Breast epithelium (tissue), 4 donors: ENCODE results near the gene DNMT3A. TPM values are rescaled to one million over a fixed set of nuclear protein-coding genes. Genes with fewer than 3 reads are reported as not detected.
A peak's percentile ranks its signal among the peaks of the same experiment; 100 is the strongest.

Source experiments
- DNase-seq, 2 donors: peaks; one replicate each; pipeline ENCODE4 v3.0.0-alpha.2; 2019; ENCODE audit warnings: low spot score in 2 of 2
- H3K27ac ChIP-seq, 2 donors: fragments of 200-600 bp; sonication (generic) in 1 of 2; one replicate each; pipeline ENCODE4 v1.5.1; 2016 to 2019; ENCODE audit warnings: mild to moderate bottlenecking in 1 of 2
- H3K27me3 ChIP-seq, 2 donors: fragments of 200-600 bp; sonication (generic) in 1 of 2; one replicate each; pipeline versions ENCODE4 v1.5.1 to v1.6.0; 2017 to 2019; ENCODE audit warnings: control low read depth in 1 of 2, mild to moderate bottlenecking in 1 of 2
- H3K36me3 ChIP-seq: fragments of 200-600 bp; one replicate; pipeline ENCODE4 v1.5.1; 2019
- H3K4me1 ChIP-seq, 2 donors: fragments of 200-600 bp; sonication (generic); one replicate each; pipeline ENCODE4 v1.5.1; 2016 to 2019; ENCODE audit warnings: control low read depth in 1 of 2
- H3K4me3 ChIP-seq, 3 donors: fragments of 200-600 bp; sonication (generic); 1 replicate in 2 of 3; 2 replicates in 1 of 3; pipeline ENCODE4 v1.5.1; 2016 to 2019; ENCODE audit warnings: mild to moderate bottlenecking in 3 of 3, moderate library complexity in 2 of 3
- H3K9me3 ChIP-seq, 2 donors: fragments of 200-600 bp; sonication (generic) in 1 of 2; one replicate each; pipeline ENCODE4 v1.5.1; 2016 to 2019; ENCODE audit warnings: control low read depth in 1 of 2
- POLR2A ChIP-seq: fragments of 450-650 bp; IDR thresholded peaks from one replicate; pipeline ENCODE4 v1.6.1; 2016; ENCODE audit warnings: antibody characterized with exemption, mild to moderate bottlenecking, moderate library complexity
- POLR2AphosphoS5 ChIP-seq, 3 donors: sonication (generic); formaldehyde crosslinking; IDR thresholded peaks; one replicate each; pipeline ENCODE4 v1.6.1; 2017; ENCODE audit warnings: antibody characterized with exemption in 3 of 3
- intact Hi-C: fragments of 100-400 bp; cut with DNase I; formaldehyde crosslinking; loops from one replicate; pipeline ENCODE4 v1.15.1; 2023; ENCODE audit warnings: low total_unique reads
- total RNA-seq, 3 donors: library from RNA; depleted of rRNA; stranded (reverse); fragments of >200 nt; gene quantifications; one replicate each; pipeline ENCODE4 v1.1.0, GENCODE V29; 2016
- TF ChIP-seq, protein P1 (sequence below), 3 donors: fragments of 450-650 bp; IDR thresholded peaks; one replicate each; pipeline ENCODE4 v1.5.1; 2016 to 2017; ENCODE audit warnings: antibody characterized with exemption in 3 of 3, mild to moderate bottlenecking in 3 of 3, moderate library complexity in 3 of 3

The DNMT3A gene
- total RNA-seq, 3 donors from 2014 or later = 8.2 to 21.7 (median 20.0) TPM

DNA sequence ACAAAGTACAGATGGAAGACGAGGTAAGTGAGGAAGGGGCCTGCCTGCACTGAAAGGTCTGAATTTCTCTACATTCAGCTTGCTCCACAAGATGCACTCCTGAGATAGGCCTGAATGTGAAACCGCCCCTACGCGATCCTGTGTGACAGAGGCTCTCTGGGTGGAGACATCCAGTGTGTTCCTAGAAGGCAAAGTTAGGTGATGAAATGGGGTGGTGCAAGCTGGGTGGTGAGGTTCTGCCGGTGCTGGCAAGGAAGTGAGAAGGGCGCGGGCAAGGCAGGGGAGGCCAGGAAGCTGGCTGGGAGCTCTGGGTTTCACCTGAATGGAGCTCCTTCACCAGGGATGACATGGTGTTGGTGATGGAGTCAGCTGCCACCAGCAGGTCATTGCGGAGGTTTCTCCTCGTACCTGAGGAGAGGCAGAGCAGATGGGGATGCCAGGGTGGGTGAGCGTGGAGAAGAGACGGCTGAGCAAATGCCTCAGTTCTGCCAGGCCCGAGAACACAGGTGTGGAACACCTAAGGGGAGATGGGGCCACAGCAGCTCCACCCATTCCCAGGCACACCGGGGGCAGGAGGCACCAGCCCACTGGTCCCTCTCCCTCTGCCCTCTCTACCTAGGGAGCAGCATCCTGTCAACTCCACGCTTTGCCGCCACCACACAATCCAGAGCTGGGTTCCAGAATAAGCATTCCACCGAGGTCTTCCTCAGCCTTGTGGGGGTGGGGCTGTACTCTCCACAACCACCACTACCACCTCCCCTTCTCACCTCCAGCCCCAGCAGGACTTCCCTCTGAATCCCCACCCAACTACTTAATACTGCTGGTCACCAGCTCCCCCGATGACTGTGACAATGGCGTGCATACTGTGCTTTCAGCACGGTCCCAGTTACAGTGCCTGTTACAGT lies 45.5 kb upstream of the DNMT3A start:
- Histone ChIP-seq H3K4me1 (no peaks in the 10 kb centered on the region), H3K4me3 (no peak overlapping the region), H3K27ac (no peak overlapping the region), H3K36me3 (no peaks in the 10 kb centered on the region), H3K9me3 (no peaks in the 10 kb centered on the region), H3K27me3 (no peaks in the 10 kb centered on the region)
- intact Hi-C loops = no loop called here
- TF ChIP-seq POLR2A = no peak
- TF ChIP-seq, protein P1, sequence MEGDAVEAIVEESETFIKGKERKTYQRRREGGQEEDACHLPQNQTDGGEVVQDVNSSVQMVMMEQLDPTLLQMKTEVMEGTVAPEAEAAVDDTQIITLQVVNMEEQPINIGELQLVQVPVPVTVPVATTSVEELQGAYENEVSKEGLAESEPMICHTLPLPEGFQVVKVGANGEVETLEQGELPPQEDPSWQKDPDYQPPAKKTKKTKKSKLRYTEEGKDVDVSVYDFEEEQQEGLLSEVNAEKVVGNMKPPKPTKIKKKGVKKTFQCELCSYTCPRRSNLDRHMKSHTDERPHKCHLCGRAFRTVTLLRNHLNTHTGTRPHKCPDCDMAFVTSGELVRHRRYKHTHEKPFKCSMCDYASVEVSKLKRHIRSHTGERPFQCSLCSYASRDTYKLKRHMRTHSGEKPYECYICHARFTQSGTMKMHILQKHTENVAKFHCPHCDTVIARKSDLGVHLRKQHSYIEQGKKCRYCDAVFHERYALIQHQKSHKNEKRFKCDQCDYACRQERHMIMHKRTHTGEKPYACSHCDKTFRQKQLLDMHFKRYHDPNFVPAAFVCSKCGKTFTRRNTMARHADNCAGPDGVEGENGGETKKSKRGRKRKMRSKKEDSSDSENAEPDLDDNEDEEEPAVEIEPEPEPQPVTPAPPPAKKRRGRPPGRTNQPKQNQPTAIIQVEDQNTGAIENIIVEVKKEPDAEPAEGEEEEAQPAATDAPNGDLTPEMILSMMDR (IDR thresholded peaks at IDR 0.05) = no peak
- no peak for TF ChIP-seq POLR2AphosphoS5 (IDR thresholded peaks at IDR 0.05)
- no peak for DNase-seq

DNA sequence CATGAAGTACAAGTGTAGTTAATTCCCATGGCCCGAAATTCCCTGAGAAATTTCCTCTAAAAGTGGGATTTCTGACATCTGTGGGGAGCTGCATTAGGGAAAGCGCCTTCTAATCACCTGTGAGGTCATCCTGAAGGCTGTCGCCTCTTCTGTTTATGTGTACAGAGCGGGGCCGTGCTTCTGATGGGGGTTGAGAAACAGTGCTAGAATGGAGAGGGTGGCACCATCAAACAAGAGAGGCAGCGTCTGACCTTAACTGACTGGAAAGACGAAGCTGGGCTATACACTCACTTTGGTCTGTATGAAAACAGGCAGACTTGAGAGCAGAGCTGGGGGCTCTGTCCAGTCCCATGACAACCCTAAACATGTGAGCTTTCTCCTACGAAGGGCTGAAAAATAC lies 44.2 kb upstream of the DNMT3A start:
- DNase-seq = no peak
- H3K9me3 ChIP-seq = no peaks in the 10 kb centered on the region
- no peak for TF ChIP-seq POLR2AphosphoS5 (IDR thresholded peaks at IDR 0.05)
- TF ChIP-seq, protein P1 (IDR thresholded peaks at IDR 0.05) = no peak
- no peak for TF ChIP-seq POLR2A
- no peaks in the 10 kb centered on the region for H3K4me1 ChIP-seq
- intact Hi-C loops = no loop called here
- H3K27ac ChIP-seq = no peak overlapping the region
- H3K27me3 ChIP-seq = no peaks in the 10 kb centered on the region
- no peak overlapping the region for H3K4me3 ChIP-seq
- no peaks in the 10 kb centered on the region for H3K36me3 ChIP-seq

DNA sequence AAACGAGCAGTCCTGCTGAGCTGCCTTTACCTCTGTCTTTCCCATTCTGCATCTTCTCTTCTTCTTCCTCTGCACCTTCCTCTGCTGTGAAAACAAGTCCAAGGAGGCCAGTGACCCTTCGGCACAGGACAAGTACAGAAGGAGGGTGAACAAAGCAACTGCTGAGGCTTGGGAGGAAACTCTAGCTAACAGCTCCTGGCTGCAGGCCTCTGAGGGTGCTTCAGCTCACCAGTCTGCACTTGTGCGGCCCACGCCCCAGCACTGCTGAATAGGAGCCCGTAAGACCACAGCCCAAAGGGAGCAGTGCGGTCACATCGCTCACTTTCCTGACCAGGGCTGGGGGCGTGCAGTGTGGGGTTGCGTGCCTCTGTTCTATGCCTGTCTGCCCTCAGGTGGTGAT lies 42.1 kb upstream of the DNMT3A start:
- Histone ChIP-seq H3K9me3 (no peaks in the 10 kb centered on the region), H3K27me3 (no peaks in the 10 kb centered on the region), H3K36me3 (no peaks in the 10 kb centered on the region), H3K4me3 (no peak overlapping the region), H3K27ac (no peak overlapping the region), H3K4me1 (no peaks in the 10 kb centered on the region)
- peak; percentile 11 to 34 for DNase-seq
- TF ChIP-seq POLR2AphosphoS5 (IDR thresholded peaks at IDR 0.05) (no peak), POLR2A (no peak)
- intact Hi-C loops = no loop called here

DNA sequence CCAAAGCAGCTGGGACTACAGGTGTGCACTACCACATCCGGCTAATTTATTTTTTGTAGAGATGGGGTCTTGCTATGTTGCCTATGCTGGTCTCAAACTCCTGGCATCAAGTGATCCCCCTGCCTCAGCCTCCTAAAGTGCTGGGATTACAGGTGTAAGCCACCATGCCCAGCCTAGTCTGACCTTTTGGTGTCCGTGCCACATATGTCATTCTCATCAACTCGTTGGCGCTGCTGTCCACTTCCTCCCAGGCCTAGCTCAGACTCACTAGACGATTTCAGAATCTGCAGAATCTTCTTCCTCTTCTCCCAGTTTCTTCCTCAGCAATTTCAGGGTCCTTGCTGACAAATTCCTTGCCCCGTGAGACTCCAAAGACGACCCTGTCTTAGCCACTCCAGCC lies 39.8 kb upstream of the DNMT3A start:
- Histone ChIP-seq H3K27ac (no peak overlapping the region), H3K4me3 (no peak overlapping the region), H3K36me3 (no peaks in the 10 kb centered on the region), H3K27me3 (no peaks in the 10 kb centered on the region), H3K9me3 (no peaks in the 10 kb centered on the region), H3K4me1 (peaks cover 3 to 8% of the 10 kb centered on the region in 2 donors)
- intact Hi-C loops = no loop called here
- DNase-seq = peak in 1 of 2 donors; percentile 24
- TF ChIP-seq, protein P1 (IDR thresholded peaks at IDR 0.05) = no peak
- TF ChIP-seq POLR2A (no peak), POLR2AphosphoS5 (IDR thresholded peaks at IDR 0.05) (no peak)

- intact Hi-C loops = no loop called here
- peak in 1 of 2 donors; percentile 17 for DNase-seq
- H3K36me3 ChIP-seq = no peaks in the 10 kb centered on the region
- no peak overlapping the region for H3K27ac ChIP-seq
- TF ChIP-seq, protein P1 (IDR thresholded peaks at IDR 0.05) = no peak
- TF ChIP-seq POLR2A (no peak), POLR2AphosphoS5 (IDR thresholded peaks at IDR 0.05) (no peak)
- no peaks in the 10 kb centered on the region for H3K9me3 ChIP-seq
- H3K27me3 ChIP-seq = no peaks in the 10 kb centered on the region
- no peak overlapping the region for H3K4me3 ChIP-seq
- peaks cover 3 to 8% of the 10 kb centered on the region in 2 donors for H3K4me1 ChIP-seq
Measured at GRCh38 chr2:25380586-25381375, 39.1 kb upstream of the DNMT3A start.
